HG03565 (cell line): Measurements from ENCODE around the gene GNAQ.
"Not testable (repeated sequence)": the region's sequence is repeated elsewhere in the genome, so short reads cannot be mapped to it uniquely, and the experiment has no call there.

Source experiments
- ATAC-seq: cut with Tn5 transposase; IDR thresholded peaks from one replicate; pipeline ENCODE4 v1.9.1; 2021; ENCODE audit warnings: mild to moderate bottlenecking, moderate library complexity; ENCODE audit not compliant: unreplicated experiment

GNAQ gene

DNA sequence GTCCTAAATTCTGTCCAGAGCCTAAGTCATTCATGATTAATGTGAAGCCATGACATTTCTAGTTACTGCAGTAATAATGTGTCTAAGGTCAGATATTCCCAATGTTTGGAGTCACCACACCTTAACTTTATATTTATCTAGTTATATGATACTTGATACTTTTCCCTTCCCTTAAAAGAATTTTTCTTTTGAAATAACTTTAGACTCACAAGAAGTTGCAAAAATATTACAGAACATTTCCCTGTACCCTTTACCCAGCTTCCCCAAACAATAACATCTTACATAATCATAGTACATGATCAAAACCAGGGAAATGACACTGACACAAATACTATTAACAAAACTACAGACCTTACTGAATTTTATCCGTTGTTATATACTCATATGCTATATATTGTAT lies 233.5 kb downstream of the GNAQ start:
- ATAC-seq = no peak

DNA sequence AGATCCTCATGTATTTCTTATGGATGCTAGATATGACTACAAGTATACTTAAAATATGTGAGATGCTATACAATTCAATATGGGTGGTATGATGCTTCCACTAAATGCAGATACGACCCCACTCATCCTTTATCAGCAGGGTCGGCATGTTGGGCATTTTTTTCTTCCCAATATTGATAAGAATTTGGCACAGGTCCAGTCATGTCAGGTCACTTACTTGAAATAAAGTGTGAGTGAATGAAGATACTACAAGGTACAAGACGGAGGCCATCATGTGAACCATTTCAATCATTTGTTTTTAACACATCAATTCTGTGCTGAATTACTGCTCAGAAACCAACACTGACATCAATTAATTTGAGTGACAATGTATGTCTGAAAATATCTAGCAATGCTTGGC lies 236.6 kb downstream of the GNAQ start:
- no peak for ATAC-seq

- ATAC-seq = no peak
These were observed 237.8 kb downstream of the GNAQ start for GRCh38 chr9:77793849-77794248.

DNA sequence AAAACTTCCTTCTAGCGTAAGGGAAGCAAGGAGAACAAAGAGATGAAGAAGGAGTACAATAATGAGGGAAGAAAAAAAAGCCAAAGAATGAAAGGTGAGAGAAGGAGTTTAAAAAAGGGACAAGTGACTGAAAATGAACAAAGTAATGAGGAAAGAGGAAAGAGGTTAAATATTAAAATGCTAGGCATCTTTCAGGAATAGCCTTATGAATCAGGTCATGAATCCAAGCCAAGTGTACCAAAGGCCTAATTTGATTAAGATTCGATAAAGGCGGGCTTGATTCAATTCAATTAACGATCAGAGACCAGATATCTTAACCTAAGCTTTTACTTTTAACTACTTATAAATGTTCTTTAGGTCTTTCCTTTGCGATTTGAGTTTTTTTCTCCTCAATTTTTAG lies 241.7 kb downstream of the GNAQ start:
- ATAC-seq = no peak

- ATAC-seq = no peak
These were observed 246.3 kb downstream of the GNAQ start for GRCh38 chr9:77785341-77785740.

- ATAC-seq = no peak
These were observed 248.1 kb downstream of the GNAQ start for GRCh38 chr9:77783518-77783917.

GRCh38 chr9:77779010-77779409 lies 252.6 kb downstream of the GNAQ start:
- no peak for ATAC-seq

DNA sequence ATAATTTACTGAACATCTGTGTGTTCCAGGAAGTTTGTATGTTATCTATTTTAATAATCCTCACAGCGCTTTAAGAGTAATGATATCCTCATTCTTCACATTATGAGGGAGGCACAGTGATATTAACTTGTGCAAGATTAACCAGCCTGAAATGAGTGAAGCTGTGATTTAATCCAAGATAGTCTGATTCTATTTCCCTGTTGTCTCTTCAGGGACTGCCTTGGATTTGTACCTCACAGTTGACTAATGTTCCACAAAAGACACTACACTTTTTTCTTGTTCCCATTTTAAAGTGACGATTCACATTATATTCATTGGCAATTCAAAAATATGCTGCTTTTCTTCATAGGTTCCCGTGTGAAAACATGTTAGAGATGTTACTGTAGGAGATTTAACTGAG lies 258.2 kb downstream of the GNAQ start:
- no peak for ATAC-seq

GRCh38 chr9:77772646-77773045 lies 259.0 kb downstream of the GNAQ start:
- ATAC-seq = no peak

DNA sequence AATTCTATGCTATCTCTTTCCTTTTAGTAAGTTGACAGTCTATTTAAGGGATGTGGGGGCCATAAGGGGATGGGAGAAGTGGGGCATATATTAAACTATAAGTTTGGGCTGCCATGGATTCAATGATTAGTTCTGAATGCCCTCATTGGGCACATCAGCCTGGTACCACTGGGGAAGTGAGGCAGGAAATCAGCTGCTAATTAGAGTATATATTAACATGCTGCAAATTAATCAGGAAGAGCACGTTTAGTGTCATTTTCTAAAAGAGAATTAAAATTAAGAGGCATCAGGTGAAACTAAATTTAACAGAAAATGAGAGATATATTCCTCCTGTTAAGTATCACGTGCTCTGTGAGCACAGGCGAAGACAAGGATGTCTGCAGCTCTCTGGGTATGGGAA lies 260.4 kb downstream of the GNAQ start:
- no peak for ATAC-seq

GRCh38 chr9:77770340-77770739 lies 261.3 kb downstream of the GNAQ start:
- no peak for ATAC-seq

GRCh38 chr9:77769246-77769645 lies 262.4 kb downstream of the GNAQ start:
- ATAC-seq = no peak

GRCh38 chr9:77766587-77766986 lies 265.0 kb downstream of the GNAQ start:
- ATAC-seq = no peak

- no peak for ATAC-seq
These were observed 265.8 kb downstream of the GNAQ start for GRCh38 chr9:77765781-77766259.

GRCh38 chr9:77764894-77765780 lies 266.5 kb downstream of the GNAQ start:
- no peak for ATAC-seq

DNA sequence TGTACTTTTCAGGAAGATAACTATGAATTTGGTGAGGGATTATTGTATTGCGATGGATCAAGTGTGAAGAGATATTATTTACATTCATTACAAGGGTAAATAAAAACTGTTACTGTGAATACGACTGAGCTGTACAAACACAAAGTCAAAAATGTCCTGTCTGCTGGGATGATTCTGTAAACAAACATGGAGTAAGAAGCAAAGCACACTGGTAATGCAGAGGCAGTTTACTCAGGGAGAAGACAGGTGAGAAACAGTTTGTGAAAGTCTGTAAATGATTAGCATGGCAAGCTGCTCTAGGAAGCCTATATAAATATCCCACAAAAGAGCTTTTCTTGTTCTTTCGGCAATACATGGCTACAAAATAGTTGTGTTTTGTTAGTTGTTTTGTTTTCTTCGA lies 268.0 kb downstream of the GNAQ start:
- no peak for ATAC-seq

DNA sequence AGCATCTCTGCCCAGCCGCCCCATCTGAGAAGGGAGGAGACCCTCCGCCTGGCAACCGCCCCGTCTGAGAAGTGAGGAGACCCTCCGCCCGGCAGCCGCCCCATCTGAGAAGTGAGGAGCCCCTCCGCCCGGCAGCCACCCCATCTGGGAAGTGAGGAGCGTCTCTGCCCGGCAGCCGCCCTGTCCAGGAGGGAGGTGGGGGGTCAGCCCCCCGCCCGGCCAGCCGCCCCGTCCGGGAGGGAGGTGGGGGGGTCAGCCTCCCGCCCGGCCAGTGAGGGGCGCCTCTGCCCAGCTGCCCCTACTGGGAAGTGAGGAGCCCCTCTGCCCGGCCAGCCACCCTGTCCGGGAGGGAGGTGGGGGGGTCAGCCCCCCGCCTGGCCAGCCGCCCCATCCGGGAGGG lies 270.7 kb downstream of the GNAQ start:
- not testable (repeated sequence) for ATAC-seq

DNA sequence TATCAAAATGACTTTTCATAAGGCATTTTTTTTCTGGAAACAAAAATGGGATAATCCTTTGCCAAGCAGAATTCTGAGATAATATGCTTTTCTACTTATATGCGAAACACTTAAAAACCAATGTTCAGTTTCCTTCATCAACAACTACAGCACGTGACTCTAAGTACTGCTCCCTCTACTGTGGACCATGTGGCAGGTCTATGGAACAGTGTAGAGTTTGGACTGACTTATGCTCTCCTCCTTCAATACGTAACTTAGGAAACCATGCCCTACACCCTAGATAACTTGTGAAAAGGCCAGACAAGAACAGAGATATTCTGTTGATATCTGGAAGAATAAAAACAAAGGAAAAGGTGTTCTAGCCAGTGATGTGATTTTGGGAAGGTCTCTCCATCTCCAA lies 272.2 kb downstream of the GNAQ start:
- no peak for ATAC-seq

DNA sequence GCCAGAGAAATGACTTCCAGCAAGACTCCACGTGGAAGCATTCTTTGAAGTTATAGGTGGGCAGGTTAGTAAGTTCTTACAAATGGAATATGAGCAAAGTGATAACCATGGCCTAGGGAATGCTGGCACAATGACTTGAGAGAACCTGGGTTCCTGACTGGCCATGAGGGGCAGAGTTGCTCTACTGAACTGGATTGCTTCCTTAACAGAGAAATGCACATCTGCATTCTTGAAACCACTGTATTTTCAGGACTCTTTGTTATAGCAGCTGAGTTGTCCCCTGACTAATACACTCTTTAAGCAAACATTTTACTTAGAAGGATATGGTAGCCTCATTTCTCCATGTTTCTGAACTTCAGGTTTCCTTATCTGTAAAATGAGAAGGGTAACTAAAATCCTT lies 275.2 kb downstream of the GNAQ start:
- no peak for ATAC-seq

GRCh38 chr9:77753180-77753579 lies 278.4 kb downstream of the GNAQ start:
- ATAC-seq = no peak

- ATAC-seq = no peak
These were observed 279.1 kb downstream of the GNAQ start for GRCh38 chr9:77752554-77752953.

GRCh38 chr9:77751341-77752091 lies 280.1 kb downstream of the GNAQ start:
- ATAC-seq = no peak
